ENCODE data around the gene LRP5.
A peak's percentile ranks its signal among the peaks of the same experiment; 100 is the strongest.

LRP5 gene

DNA sequence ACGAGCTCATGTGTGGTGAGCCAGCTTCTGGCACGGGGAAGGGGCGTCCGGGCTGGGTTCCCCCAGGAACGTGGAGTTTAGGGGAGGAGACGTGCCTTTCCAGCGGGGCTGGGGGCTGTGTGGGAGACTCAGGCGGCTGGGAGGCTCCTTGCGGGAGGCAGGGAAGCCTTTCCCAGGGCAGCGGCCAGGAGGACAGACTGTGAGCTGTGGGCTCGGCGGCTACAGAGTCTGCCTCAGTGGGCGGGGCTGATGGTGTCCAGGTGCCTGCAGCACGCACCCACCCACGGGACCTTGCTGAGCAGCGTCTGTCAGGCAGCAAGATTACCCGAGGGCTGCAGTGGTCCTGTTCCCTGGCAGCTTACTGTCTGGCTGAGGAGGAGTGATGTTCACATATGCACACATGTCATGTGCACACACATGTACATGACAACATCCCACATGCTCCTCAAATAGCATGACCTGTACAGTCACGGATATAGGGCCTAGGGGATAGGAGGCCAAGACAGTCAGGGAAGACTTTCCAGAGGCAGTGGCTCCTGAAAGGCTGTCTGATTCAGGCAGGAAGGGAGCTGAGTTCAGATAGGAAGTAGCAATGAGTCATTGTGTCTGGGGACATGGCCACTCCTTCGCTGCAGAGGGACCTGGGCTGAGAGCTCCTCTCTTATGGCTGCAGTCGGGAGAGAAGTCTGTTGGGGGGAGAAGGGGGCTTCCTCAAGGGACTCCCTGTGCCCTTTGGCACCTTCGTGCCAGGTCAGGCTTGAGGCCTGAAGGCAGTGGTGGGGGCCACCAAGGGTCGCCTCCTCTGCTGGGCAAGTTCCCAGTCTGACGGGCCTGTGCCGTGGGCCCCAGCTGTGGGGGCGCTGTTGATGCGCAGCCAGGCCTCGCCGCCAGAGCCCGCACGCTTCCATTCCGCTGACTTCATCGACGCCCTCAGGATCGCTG lies 124.9 kb downstream of the LRP5 start:
- H3K4me3 ChIP-seq (ENCODE audit: control insufficient read depth, low read depth, low read length): no peak overlapping the region
- DNase-seq (ENCODE audit: low read depth): peak; percentile 27
- no peak for TF ChIP-seq CTCF (IDR thresholded peaks at IDR 0.05; ENCODE audit: control insufficient read depth, insufficient read depth, low read depth, low read length, missing control alignments)

DNA sequence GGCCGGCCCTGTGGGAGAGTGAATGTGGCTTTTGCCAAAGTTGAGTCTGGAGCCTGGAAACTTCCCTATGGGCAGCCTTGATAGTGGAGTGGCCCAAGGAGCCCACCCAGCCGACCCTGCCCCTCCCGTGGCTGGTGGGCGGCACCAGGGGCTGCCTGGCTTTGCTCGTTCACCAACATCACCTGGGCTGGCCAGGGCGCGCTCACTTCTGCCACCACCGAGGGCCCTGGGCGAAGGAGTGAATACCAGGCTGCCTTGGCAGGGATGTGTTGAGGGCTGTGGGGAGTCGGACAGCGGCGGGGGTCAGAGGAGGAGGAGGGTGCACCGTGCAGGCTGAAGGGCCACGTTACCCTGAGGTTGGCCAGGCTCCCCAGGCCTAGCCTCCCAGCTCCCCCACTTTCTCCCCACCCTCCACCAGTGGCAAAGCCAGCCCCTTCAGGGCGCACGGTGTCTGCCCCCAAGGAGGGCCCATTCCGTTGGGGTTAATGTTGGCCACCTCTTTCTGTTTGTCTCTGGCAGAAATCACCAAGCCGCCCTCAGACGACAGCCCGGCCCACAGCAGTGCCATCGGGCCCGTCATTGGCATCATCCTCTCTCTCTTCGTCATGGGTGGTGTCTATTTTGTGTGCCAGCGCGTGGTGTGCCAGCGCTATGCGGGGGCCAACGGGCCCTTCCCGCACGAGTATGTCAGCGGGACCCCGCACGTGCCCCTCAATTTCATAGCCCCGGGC lies 125.7 kb downstream of the LRP5 start:
- H3K4me3 ChIP-seq (ENCODE audit: control insufficient read depth, low read depth, low read length): no peak overlapping the region
- no peak for DNase-seq (ENCODE audit: low read depth)
- TF ChIP-seq CTCF (IDR thresholded peaks at IDR 0.05; ENCODE audit: control insufficient read depth, insufficient read depth, low read depth, low read length, missing control alignments): no peak

- no peak for TF ChIP-seq CTCF (IDR thresholded peaks at IDR 0.05; ENCODE audit: control insufficient read depth, insufficient read depth, low read depth, low read length, missing control alignments)
These were observed 126.4 kb downstream of the LRP5 start for GRCh38 chr11:68438658-68439259.

GRCh38 chr11:68439355-68440065 lies 127.1 kb downstream of the LRP5 start:
- DNase-seq (ENCODE audit: low read depth): no peak

More at GRCh38 chr11:68438658-68439259, 126.4 kb downstream of the LRP5 start:
- no peak overlapping the region for H3K4me3 ChIP-seq (ENCODE audit: control insufficient read depth, low read depth, low read length)
- DNase-seq (ENCODE audit: low read depth): no peak

DNA sequence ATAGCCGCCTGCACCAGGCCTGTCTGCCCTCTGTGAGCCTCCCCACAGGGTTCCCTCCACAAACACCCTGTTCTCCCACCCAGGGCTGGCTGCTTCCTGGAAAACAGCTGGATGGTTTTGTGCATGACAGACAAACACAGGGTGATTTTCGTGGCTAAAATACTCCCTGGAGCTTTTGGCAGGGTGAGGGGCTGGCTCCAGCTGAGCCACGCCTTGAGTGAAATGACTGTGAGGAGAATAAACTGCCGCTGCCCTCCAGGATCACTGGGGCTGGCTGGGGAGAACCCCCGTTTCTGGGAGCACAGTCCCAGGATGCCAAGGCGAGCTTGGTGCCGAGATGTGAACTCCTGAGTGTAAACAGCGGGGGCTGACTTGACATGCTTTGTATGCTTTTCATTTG lies 127.8 kb downstream of the LRP5 start:
- no peak for TF ChIP-seq CTCF (IDR thresholded peaks at IDR 0.05; ENCODE audit: control insufficient read depth, insufficient read depth, low read depth, low read length, missing control alignments)
- DNase-seq (ENCODE audit: low read depth): no peak
- H3K4me3 ChIP-seq (ENCODE audit: control insufficient read depth, low read depth, low read length): no peak overlapping the region

More at GRCh38 chr11:68439355-68440065, 127.1 kb downstream of the LRP5 start:
- TF ChIP-seq CTCF (IDR thresholded peaks at IDR 0.05; ENCODE audit: control insufficient read depth, insufficient read depth, low read depth, low read length, missing control alignments): no peak
- no peak overlapping the region for H3K4me3 ChIP-seq (ENCODE audit: control insufficient read depth, low read depth, low read length)

Data from AG09309 (cell line).